Measurements from ENCODE around the gene TXNRD1.
"Not testable (repeated sequence)": the region's sequence is repeated elsewhere in the genome, so short reads cannot be mapped to it uniquely, and the experiment has no call there.

The TXNRD1 gene

DNA sequence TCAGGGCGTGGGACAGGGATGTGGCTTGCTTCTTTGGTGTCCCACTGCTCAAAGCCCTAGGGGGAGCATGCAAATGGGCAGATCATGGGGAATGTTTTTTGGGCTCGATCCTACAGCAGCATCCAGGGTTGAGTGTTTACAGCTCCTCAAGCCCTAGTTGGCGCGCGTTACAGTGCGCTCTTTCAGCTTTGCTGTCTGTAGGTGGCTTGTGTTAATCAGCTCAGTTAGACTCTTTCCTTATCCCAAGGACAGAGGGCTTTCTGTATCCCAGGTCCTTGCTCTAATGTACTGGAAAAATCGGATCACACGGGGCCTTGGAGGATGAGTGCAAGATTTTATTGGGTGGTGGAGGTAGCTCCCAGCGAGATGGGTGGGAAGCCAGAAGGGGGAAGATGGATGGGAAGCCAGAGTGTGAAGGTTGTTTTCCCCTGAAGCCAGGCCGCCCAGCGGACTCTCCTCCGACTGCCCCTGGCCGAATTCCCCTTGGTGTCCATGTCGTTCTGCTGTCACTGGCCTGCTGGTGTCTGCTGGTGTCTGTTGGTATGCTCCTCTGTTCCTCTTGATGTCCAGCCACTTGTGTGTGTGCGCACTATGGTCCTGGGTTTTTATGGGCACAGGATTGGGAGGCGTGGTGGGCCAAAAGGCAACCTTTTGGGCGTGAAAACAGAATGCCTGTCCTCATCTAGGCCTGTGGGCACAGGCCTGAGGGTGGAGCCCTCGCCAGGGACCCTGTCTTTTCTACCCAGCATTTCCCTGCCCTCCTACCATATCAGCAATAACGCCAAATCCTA, 10.7 kb upstream of the TXNRD1 start:
- Histone ChIP-seq H3K9ac (ENCODE audit: low read length) (no peak overlapping the region), H3K4me1 (ENCODE audit: control insufficient read depth, insufficient read depth, low read length) (no peaks in the 10 kb centered on the region), H3K27ac (ENCODE audit: low read depth, low read length) (no peak overlapping the region), H3K4me3 (ENCODE audit: low read length) (no peak overlapping the region), H3K27me3 (ENCODE audit: control insufficient read depth, insufficient read depth, low read length) (no peaks in the 10 kb centered on the region), H3K36me3 (ENCODE audit: control insufficient read depth, insufficient read depth, low read length) (no peaks in the 10 kb centered on the region)

DNA sequence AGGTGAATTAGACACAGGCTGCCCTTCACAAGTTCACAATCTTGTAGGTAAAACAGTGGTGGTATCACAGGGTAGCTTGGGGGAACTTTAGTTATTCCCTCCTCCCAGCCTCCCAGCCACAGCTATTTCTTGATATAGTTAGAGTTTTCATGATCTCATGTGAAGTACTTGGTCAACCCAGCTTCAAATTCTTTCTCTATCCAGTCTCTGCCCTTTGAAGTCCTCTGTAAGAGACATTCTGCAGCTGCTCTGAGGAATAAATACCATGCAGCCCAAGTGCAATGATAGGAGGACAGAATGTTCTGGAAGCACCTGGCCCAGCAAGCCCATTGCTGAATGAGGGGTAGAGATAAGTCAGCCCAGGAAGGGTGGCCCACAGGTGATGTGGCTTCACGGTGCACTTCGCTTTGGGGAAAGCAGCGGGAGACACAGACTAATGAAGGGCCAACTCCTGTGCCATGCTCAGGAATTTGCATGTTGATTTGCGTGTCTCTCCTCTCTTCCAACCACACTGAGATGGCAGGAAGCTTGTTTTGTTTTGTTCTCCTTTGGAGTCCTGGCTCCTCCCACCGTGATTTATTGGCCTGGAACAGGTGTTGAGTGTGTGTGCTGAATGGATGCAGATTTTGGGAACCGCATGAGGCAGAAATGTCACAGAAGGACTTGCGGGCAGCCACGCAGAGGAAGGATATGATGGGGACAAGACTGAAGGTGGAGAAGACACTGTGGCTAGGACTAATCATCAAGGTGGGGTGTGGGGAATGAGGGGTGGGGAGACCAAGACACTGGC, 8.0 kb upstream of the TXNRD1 start:
- no peak overlapping the region for H3K9ac ChIP-seq (ENCODE audit: low read length)
- no peaks in the 10 kb centered on the region for H3K27me3 ChIP-seq (ENCODE audit: control insufficient read depth, insufficient read depth, low read length)
- H3K4me1 ChIP-seq (ENCODE audit: control insufficient read depth, insufficient read depth, low read length): no peaks in the 10 kb centered on the region
- no peak overlapping the region for H3K27ac ChIP-seq (ENCODE audit: low read depth, low read length)
- H3K36me3 ChIP-seq (ENCODE audit: control insufficient read depth, insufficient read depth, low read length): no peaks in the 10 kb centered on the region
- no peak overlapping the region for H3K4me3 ChIP-seq (ENCODE audit: low read length)

DNA sequence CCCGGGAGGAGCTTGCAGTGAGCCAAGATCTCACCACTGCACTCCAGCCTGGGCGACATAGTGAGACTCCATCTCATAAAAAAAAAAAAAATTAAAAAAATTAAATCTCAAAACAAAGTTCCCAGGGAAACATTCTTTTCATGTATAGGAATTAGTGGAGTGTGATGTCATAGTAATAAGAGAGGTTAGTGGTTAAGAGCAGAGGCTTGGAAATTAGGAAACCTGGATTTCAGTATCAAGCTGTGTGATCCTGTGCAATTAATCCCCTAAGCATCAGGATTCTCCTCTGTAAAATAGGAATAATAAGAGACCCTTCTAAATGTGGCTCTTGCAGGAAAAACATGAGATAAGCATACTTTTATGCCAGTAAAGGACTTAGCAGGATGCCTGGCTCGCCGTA, 3.1 kb upstream of the TXNRD1 start:
- H3K9ac ChIP-seq (ENCODE audit: low read length): no peak overlapping the region
- no peak overlapping the region for H3K4me3 ChIP-seq (ENCODE audit: low read length)
- H3K27ac ChIP-seq (ENCODE audit: low read depth, low read length): no peak overlapping the region
- H3K4me1 ChIP-seq (ENCODE audit: control insufficient read depth, insufficient read depth, low read length): peaks cover 5% of the 10 kb centered on the region
- H3K27me3 ChIP-seq (ENCODE audit: control insufficient read depth, insufficient read depth, low read length): no peaks in the 10 kb centered on the region
- H3K36me3 ChIP-seq (ENCODE audit: control insufficient read depth, insufficient read depth, low read length): no peaks in the 10 kb centered on the region

DNA sequence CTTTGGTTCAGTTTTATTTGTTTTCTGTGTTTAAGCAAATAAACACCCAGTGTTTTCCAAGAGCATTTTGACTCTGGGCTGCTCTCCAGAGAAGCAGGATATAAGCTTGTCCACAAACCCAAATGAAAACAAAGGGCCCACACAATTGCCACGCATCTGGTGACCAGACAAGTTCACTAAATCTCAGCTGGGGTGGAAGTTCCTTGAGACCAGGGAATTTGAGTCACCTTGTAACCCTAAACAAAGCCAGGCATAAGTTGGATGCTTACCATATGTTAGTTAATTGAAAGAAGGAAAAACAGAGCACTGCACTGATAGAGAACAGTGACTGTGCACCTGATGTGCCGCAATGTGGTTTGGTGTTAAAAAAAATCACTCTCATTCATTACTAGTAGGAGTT, 1.6 kb upstream of the TXNRD1 start:
- Histone ChIP-seq H3K36me3 (ENCODE audit: control insufficient read depth, insufficient read depth, low read length) (no peaks in the 10 kb centered on the region), H3K9ac (ENCODE audit: low read length) (no peak overlapping the region), H3K27ac (ENCODE audit: low read depth, low read length) (no peak overlapping the region), H3K4me3 (ENCODE audit: low read length) (no peak overlapping the region), H3K4me1 (ENCODE audit: control insufficient read depth, insufficient read depth, low read length) (peaks cover 5% of the 10 kb centered on the region), H3K27me3 (ENCODE audit: control insufficient read depth, insufficient read depth, low read length) (no peaks in the 10 kb centered on the region)

DNA sequence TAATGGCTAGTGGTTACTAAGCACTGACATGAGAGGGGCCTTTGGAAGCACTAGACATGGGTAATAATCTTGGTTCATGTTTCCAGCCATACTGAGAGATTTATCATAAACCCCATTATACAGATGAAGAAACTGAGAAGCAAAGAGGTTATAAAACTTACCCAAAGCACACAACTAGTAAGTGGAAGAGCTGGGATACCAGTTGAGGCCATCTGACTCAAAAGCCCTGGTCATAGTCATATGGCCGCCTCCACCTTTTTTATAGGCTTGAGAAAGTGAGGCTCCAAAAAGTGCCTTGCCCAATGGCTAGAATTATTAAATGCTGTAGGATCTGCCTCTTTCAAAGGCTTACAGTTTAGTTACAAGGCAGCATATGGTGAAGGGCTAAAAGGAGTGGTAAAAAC, 944 bp downstream of the TXNRD1 start:
- H3K9ac ChIP-seq (ENCODE audit: low read length): no peak overlapping the region
- peaks cover 13% of the 10 kb centered on the region for H3K4me1 ChIP-seq (ENCODE audit: control insufficient read depth, insufficient read depth, low read length)
- no peaks in the 10 kb centered on the region for H3K27me3 ChIP-seq (ENCODE audit: control insufficient read depth, insufficient read depth, low read length)
- H3K27ac ChIP-seq (ENCODE audit: low read depth, low read length): peak overlapping the region; percentile 82
- peak overlapping the region; percentile 77 for H3K4me3 ChIP-seq (ENCODE audit: low read length)
- no peaks in the 10 kb centered on the region for H3K36me3 ChIP-seq (ENCODE audit: control insufficient read depth, insufficient read depth, low read length)

DNA sequence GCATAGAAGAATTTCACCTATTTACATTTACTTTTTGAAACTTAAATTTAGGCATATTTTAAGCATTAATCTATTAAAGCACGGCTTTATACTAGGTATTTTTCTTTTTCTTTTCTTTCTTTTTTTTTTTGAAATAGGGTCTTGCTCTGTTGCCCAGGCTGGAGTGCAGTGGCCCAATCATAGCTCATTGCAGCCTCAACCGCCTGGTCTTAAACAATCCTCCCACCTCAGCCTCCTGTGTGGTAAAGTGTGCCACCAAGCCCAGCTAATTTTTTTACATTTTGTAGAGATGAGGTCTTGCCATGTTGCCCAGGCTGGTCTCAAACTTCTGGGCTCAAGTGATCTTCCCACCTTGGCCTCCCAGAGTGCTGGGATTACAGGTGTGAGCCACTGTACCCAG, 2.9 kb downstream of the TXNRD1 start:
- H3K4me3 ChIP-seq (ENCODE audit: low read length); H3K36me3 ChIP-seq (ENCODE audit: control insufficient read depth, insufficient read depth, low read length); H3K27me3 ChIP-seq (ENCODE audit: control insufficient read depth, insufficient read depth, low read length); H3K9ac ChIP-seq (ENCODE audit: low read length): not testable (repeated sequence)
- Histone ChIP-seq H3K4me1 (ENCODE audit: control insufficient read depth, insufficient read depth, low read length) (peaks cover 13% of the 10 kb centered on the region), H3K27ac (ENCODE audit: low read depth, low read length) (peak overlapping the region; percentile 73)

DNA sequence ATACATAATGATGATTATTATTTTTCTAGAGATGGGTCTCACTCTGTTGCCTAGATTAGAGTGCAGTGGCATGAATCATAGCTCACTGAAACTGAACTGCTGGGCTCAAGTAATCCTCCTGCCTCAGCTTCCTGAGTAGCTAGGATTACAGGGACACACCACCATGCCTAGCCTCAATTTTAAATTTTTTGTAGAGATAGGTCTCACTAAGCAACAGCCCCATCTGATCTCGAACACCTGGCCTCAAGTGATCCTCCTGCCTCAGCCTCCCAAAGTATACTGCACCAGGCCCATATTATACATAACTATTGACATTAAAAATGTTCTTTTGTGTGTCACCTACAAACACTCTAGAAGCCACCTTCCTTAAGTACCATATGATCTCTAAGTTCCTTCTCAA, 3.4 kb downstream of the TXNRD1 start:
- H3K4me3 ChIP-seq (ENCODE audit: low read length): no peak overlapping the region
- H3K27me3 ChIP-seq (ENCODE audit: control insufficient read depth, insufficient read depth, low read length): no peaks in the 10 kb centered on the region
- H3K27ac ChIP-seq (ENCODE audit: low read depth, low read length): peak overlapping the region; percentile 73
- no peaks in the 10 kb centered on the region for H3K36me3 ChIP-seq (ENCODE audit: control insufficient read depth, insufficient read depth, low read length)
- no peak overlapping the region for H3K9ac ChIP-seq (ENCODE audit: low read length)
- H3K4me1 ChIP-seq (ENCODE audit: control insufficient read depth, insufficient read depth, low read length): peaks cover 13% of the 10 kb centered on the region

DNA sequence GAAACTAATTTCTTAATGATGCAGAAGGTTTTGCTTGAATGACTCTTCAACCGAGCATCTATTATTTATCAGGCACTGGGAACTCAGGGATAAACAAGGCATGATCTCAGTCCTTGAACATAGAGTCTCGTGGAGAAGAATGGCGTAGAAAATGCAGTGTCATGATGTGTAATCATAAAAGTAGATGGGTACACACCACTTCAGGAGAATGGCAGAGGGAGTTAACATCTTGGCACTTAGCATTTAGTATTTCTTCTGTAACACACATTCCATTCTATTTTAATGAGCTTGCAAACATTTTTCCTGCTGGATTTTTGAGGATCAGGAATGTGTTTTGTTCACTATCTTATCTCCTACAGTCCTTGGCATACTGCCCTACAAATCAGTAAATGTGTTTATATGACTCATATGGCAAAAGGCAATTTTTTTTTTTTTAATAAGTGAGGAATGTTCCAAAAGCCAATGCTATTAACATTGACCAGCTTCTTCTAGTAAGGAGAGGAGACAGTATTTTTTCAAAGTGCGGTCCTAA, 3.8 kb downstream of the TXNRD1 start:
- H3K9ac ChIP-seq (ENCODE audit: low read length): no peak overlapping the region
- no peak overlapping the region for H3K4me3 ChIP-seq (ENCODE audit: low read length)
- H3K27ac ChIP-seq (ENCODE audit: low read depth, low read length): peak overlapping the region; percentile 78
- H3K27me3 ChIP-seq (ENCODE audit: control insufficient read depth, insufficient read depth, low read length): no peaks in the 10 kb centered on the region
- H3K36me3 ChIP-seq (ENCODE audit: control insufficient read depth, insufficient read depth, low read length): no peaks in the 10 kb centered on the region
- H3K4me1 ChIP-seq (ENCODE audit: control insufficient read depth, insufficient read depth, low read length): peaks cover 13% of the 10 kb centered on the region

DNA sequence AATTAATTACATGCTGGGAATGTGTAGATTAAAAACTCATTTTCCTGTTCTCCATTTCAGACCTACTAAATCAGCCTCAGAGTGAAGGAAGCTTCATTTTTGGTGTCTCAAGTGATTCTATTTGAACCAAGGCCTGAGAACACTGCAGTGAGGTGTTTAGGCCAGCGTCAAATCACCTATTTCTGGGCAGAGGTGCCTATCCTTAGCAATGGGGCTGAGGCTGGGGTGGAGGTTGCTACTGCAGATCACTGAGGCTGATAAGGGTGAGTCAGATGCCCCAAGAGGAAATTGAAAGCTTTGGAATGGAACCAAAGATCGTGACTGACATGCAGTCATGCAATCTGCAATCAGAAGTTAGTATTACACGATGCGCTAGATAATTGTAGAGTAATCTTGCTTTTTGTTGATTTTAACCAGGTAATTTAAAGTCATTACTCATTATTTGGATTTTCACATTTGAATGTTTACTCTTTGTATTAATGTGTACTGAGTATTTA, 4.4 kb downstream of the TXNRD1 start:
- peak overlapping the region; percentile 78 for H3K27ac ChIP-seq (ENCODE audit: low read depth, low read length)
- no peak overlapping the region for H3K9ac ChIP-seq (ENCODE audit: low read length)
- H3K4me3 ChIP-seq (ENCODE audit: low read length): no peak overlapping the region

DNA sequence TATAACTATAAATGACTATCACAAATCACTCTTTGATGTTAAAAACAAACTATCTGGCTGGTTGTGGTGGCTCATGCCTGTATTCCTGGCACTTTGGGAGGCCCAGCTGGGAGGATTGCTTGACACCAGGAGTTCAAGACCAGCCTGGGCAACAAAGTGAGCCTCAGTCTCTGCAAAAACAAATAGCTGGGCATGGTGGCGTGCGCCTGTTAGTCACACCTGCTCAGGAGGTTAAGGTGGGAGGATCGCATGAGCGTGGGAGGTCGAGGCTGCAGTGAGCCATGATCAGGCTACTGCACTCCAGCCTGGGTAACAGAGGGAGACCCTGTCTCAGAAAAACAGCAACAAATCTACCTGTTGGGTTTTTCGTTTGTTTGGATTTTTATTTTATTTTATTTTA, 5.4 kb downstream of the TXNRD1 start:
- H3K4me1 ChIP-seq (ENCODE audit: control insufficient read depth, insufficient read depth, low read length): peaks cover 11% of the 10 kb centered on the region
- no peaks in the 10 kb centered on the region for H3K36me3 ChIP-seq (ENCODE audit: control insufficient read depth, insufficient read depth, low read length)
- H3K4me3 ChIP-seq (ENCODE audit: low read length): no peak overlapping the region
- H3K27me3 ChIP-seq (ENCODE audit: control insufficient read depth, insufficient read depth, low read length): no peaks in the 10 kb centered on the region
- no peak overlapping the region for H3K27ac ChIP-seq (ENCODE audit: low read depth, low read length)
- no peak overlapping the region for H3K9ac ChIP-seq (ENCODE audit: low read length)

More for the DNA sequence above, 4.4 kb downstream of the TXNRD1 start:
- H3K4me1 ChIP-seq (ENCODE audit: control insufficient read depth, insufficient read depth, low read length): peaks cover 13% of the 10 kb centered on the region
- no peaks in the 10 kb centered on the region for H3K27me3 ChIP-seq (ENCODE audit: control insufficient read depth, insufficient read depth, low read length)
- no peaks in the 10 kb centered on the region for H3K36me3 ChIP-seq (ENCODE audit: control insufficient read depth, insufficient read depth, low read length)

DNA sequence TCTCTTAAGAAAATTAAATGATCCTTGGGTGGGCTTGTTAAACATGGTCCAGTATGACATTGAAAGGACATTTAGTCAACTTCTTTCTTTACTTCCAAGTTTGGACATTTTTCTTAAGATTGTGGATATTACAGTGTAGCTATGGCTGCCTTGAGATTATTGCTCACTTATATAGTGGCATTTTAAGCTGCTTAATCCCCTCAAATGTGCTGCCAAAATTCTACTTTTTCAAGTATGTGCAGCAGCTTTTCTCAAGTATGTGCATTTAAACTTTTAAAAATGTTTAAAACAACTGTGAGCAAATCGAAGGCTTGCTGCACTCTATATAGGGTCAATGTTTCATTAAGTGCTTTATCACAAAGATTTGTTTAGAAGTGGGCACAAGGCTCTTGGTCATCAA, 7.4 kb downstream of the TXNRD1 start:
- Histone ChIP-seq H3K27me3 (ENCODE audit: control insufficient read depth, insufficient read depth, low read length) (no peaks in the 10 kb centered on the region), H3K36me3 (ENCODE audit: control insufficient read depth, insufficient read depth, low read length) (no peaks in the 10 kb centered on the region), H3K9ac (ENCODE audit: low read length) (no peak overlapping the region), H3K27ac (ENCODE audit: low read depth, low read length) (no peak overlapping the region), H3K4me3 (ENCODE audit: low read length) (no peak overlapping the region), H3K4me1 (ENCODE audit: control insufficient read depth, insufficient read depth, low read length) (peaks cover 8% of the 10 kb centered on the region)

DNA sequence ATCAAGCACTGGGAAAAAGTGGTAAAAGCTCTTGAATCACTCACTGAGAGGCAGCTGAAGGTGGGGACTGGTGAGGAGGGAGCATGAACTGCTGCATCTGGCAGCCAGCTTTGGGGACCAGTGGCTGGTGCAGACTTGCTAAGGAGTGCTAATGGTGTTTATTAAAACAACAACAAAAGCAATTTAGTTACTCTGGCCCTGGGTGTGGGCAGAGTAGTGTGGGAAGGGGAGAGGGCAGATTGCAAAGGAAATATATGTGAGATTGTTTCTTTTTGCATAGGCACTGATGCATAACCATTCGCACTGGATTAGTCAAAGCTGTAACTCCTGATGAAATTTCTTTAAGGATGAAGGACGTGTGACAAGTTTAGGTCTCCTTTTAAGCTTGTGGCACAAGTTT, 8.1 kb downstream of the TXNRD1 start:
- Histone ChIP-seq H3K27me3 (ENCODE audit: control insufficient read depth, insufficient read depth, low read length) (no peaks in the 10 kb centered on the region), H3K36me3 (ENCODE audit: control insufficient read depth, insufficient read depth, low read length) (no peaks in the 10 kb centered on the region), H3K4me3 (ENCODE audit: low read length) (no peak overlapping the region), H3K27ac (ENCODE audit: low read depth, low read length) (no peak overlapping the region), H3K4me1 (ENCODE audit: control insufficient read depth, insufficient read depth, low read length) (peaks cover 8% of the 10 kb centered on the region), H3K9ac (ENCODE audit: low read length) (no peak overlapping the region)
